Mesothelial cell of epicardium (in vitro differentiated cells): ENCODE results near the gene GLCCI1. TPM values are rescaled to one million over a fixed set of nuclear protein-coding genes. Genes with fewer than 3 reads are reported as not detected.

Experiments used
- DNase-seq, 2 experiments: peaks; one replicate each; pipeline ENCODE4 v3.0.0; 2021; ENCODE audit warnings: low spot score in 2 of 2; ENCODE audit not compliant: unreplicated experiment in 2 of 2
- H3K27ac Mint-ChIP-seq: 2 replicates; pipeline ENCODE4 v1.8.0; 2021; ENCODE audit warnings: mixed read lengths
- H3K27me3 Mint-ChIP-seq: 2 replicates; pipeline ENCODE4 v1.8.0; 2021; ENCODE audit warnings: low read depth, mixed read lengths
- H3K36me3 Mint-ChIP-seq: 2 replicates; pipeline ENCODE4 v1.8.0; 2021; ENCODE audit warnings: mixed read lengths
- H3K4me1 Mint-ChIP-seq: 2 replicates; pipeline ENCODE4 v1.8.0; 2021; ENCODE audit warnings: mixed read lengths
- H3K4me3 Mint-ChIP-seq: 2 replicates; pipeline ENCODE4 v1.8.0; 2021; ENCODE audit warnings: mild to moderate bottlenecking, moderate library complexity, mixed read lengths
- H3K9me3 Mint-ChIP-seq: 2 replicates; pipeline ENCODE4 v1.8.0; 2021; ENCODE audit warnings: mixed read lengths
- total RNA-seq: library from RNA; stranded (reverse); gene quantifications from 3 replicates; pipeline ENCODE4 v1.2.1, GENCODE V29; 2021
- TF ChIP-seq, protein P1 (sequence below): fragments of 200-600 bp; sonication (generic); IDR thresholded peaks from one replicate; pipeline ENCODE4 v1.5.0; 2021; ENCODE audit warnings: antibody characterized with exemption; ENCODE audit not compliant: unreplicated experiment

The GLCCI1 gene
- 30.2 to 30.7 TPM (median 30.4 TPM) in 3 replicates for total RNA-seq

DNA sequence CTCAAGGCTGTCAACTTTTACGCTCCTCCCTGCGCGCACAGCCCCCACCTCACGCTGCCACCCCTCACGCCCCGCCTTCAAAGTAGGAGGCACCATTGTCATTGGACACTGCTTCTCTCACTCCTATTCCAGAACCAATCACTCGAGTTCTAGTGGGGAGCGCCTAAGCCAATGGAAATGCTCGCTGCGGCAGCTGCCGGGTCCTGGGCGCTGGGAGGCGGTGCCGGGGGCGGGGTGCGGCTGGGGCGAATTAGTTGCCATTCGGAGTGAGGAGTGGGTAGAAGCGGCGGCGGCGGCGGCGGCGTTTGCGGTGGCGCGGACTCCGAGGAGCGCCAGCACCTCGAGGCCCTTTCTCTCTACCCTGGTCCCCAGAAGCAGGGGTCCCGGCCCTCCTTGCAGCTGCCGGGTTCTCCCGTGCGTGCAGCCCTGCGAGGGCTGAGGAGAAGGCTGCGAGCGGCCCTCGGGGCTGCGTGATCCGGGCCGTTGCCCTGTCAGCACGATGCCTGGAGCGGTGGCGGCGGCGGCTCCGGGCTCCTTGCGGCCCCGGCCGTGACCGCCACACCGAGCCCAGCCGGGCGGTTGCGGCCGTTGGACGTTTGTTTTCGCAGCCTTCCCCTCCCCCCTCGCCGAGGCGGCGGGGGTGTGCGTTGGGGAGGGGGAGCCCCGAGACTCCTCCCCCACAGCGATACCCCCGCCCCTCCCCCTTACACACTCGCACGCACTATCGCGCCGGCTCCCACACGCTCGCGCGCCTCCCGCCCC, at the start of gene GLCCI1:
Gene GLCCI1 (plus strand): TSS at position 253 of the 762 bp plus-strand sequence. CDS start 555 bp downstream, outside the sequence.
- H3K36me3 Mint-ChIP-seq, result no peaks in the 10 kb centered on the region
- peaks cover 9% of the 10 kb centered on the region for H3K4me1 Mint-ChIP-seq
- no peaks in the 10 kb centered on the region for H3K27me3 Mint-ChIP-seq
- TF ChIP-seq, protein P1, sequence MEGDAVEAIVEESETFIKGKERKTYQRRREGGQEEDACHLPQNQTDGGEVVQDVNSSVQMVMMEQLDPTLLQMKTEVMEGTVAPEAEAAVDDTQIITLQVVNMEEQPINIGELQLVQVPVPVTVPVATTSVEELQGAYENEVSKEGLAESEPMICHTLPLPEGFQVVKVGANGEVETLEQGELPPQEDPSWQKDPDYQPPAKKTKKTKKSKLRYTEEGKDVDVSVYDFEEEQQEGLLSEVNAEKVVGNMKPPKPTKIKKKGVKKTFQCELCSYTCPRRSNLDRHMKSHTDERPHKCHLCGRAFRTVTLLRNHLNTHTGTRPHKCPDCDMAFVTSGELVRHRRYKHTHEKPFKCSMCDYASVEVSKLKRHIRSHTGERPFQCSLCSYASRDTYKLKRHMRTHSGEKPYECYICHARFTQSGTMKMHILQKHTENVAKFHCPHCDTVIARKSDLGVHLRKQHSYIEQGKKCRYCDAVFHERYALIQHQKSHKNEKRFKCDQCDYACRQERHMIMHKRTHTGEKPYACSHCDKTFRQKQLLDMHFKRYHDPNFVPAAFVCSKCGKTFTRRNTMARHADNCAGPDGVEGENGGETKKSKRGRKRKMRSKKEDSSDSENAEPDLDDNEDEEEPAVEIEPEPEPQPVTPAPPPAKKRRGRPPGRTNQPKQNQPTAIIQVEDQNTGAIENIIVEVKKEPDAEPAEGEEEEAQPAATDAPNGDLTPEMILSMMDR, result no peak
- H3K4me3 Mint-ChIP-seq, result peak within 1 kb of the TSS; percentile 90
- peak; percentile 90 to 97 for DNase-seq
- H3K27ac Mint-ChIP-seq, result peak within 1 kb of the TSS; percentile 54
- H3K9me3 Mint-ChIP-seq, result no peaks in the 10 kb centered on the region

DNA sequence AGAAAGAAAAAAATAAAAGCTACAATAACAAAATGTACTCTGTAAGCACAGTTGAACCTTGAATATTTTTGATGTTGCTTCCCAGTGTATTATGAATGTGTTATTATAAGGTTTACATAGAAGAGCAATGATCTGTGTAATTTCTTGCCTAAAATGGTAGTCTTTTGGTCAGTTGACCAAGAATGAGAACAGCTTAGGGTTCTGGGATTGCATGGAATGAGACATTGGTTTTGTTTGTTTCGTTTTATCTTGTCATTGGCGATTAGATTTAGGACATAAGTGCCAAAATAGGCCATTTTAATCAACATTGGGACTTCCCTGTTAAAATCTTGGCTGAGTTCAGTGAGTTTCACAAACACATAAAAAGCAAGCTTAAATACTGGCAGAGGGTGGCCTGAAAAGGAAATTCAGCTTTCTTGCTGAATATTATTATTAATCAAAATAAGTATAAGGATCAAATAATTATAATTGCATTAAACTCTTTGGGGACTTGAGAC, 49.1 kb upstream of the GLCCI1 start:
- Mint-ChIP-seq H3K36me3 (no peaks in the 10 kb centered on the region), H3K27me3 (no peaks in the 10 kb centered on the region), H3K4me1 (no peaks in the 10 kb centered on the region), H3K27ac (no peak overlapping the region), H3K4me3 (no peak overlapping the region), H3K9me3 (peaks cover 4% of the 10 kb centered on the region)
- TF ChIP-seq, protein P1, result no peak
- no peak for DNase-seq

DNA sequence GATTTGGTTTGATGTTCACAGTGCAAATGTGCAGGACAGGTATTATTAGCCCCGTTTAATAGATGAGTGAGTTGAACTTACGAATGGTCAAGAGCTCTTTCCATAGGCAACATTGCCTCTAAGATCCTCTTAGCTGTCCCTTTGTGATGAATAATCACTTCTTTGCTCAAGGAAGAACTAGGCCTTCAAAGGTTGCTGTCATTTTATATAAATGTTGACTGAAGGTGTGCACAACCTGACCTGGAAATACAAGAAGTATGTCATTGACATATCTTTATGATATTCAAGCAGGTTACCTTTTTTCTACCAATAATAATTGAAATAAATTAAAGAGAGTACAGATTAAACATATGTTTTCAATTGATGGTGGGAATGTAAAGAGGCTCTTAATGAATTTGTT, 48.5 kb upstream of the GLCCI1 start:
- Mint-ChIP-seq H3K9me3 (peaks cover 4% of the 10 kb centered on the region), H3K36me3 (no peaks in the 10 kb centered on the region), H3K4me1 (no peaks in the 10 kb centered on the region), H3K27me3 (no peaks in the 10 kb centered on the region), H3K4me3 (no peak overlapping the region), H3K27ac (no peak overlapping the region)
- DNase-seq, result no peak
- TF ChIP-seq, protein P1, result no peak

DNA sequence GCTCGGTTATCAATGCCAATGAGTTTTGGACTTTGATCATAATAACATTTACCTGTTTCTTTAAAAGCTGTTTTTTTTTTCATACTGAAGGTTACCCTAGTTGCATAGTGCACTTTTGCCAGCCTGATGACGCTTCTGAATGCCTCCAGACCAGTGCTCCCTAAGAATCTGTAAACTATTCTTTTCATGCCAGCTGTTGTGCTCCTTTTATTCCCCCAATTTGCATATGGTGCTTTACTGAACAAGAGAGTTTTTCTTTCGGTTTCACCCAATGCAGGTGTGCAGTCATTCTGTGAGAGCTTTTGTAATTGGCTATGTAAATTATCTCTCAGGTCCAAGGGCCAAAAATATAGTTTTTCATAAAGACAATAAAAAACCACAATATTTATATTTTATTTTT, 48.1 kb upstream of the GLCCI1 start:
- H3K27ac Mint-ChIP-seq, result no peak overlapping the region
- H3K4me1 Mint-ChIP-seq, result no peaks in the 10 kb centered on the region
- H3K36me3 Mint-ChIP-seq, result no peaks in the 10 kb centered on the region
- no peak for DNase-seq
- no peak overlapping the region for H3K4me3 Mint-ChIP-seq
- TF ChIP-seq, protein P1, result no peak
- H3K9me3 Mint-ChIP-seq, result peaks cover 4% of the 10 kb centered on the region
- no peaks in the 10 kb centered on the region for H3K27me3 Mint-ChIP-seq

DNA sequence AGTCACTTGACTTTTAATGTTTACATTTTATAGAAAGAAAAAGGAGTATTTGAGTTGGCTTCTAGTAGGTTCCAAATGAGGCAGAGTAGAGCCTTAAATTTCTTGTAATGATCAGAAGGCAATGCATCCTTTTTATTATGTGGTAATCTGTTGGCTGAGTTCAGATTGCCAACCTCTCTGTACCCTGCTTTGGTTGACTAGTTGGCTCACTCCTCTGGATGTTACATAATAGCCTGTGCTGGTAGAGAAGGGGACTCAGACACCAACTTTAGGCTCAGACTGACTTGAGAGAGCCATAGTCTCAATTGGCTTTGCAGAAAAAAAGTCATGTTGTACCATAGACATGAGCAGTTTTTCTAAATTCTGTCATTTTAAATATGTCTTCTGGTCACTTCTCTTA, 46.8 kb upstream of the GLCCI1 start:
- no peak overlapping the region for H3K4me3 Mint-ChIP-seq
- H3K27me3 Mint-ChIP-seq, result no peaks in the 10 kb centered on the region
- no peaks in the 10 kb centered on the region for H3K9me3 Mint-ChIP-seq
- no peak overlapping the region for H3K27ac Mint-ChIP-seq
- no peaks in the 10 kb centered on the region for H3K4me1 Mint-ChIP-seq
- TF ChIP-seq, protein P1, result no peak
- no peak for DNase-seq
- no peaks in the 10 kb centered on the region for H3K36me3 Mint-ChIP-seq
